ENCODE results near the gene GOSR1. TPM values are rescaled to one million over a fixed set of nuclear protein-coding genes. Genes with fewer than 3 reads are reported as not detected.
"Not testable (repeated sequence)": the region's sequence is repeated elsewhere in the genome, so short reads cannot be mapped to it uniquely, and the experiment has no call there.

Gene GOSR1
- total RNA-seq, 1 donor from 2014 or later, result 19.0 TPM

DNA sequence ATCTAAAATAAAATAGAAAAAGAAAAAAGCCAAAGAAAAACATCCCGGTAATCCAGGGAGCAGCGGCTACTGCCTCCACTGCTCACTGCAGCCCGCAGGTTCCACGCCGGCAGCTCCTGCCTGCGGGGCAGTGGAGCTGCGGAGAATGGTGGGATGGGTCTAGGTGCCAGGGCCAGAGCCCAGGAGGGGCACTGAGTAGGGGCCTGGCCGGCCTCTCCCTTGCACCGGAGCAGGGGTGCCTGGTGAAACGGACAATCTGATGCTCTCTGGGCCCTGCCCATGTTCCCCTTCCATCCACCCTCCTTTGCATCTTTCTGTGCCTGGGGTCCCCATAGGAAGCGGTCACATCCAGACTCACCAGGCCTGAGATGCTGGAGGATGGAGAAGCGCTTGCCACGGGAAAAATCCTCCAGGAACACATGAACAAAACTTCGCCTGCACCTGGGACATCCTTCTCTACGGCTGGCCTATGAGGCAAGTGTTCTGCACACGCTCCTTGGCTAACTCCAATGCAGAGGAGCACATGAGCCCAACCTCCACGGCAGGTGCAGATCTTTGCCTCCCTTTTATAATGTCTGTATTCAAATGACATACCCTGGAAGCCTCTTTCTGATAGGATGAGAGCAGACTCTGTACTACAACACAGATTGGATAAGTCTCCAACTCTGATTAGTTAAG is 98.6 kb downstream of the GOSR1 start:
- not testable (repeated sequence) for DNase-seq (ENCODE audit: low spot score)

DNA sequence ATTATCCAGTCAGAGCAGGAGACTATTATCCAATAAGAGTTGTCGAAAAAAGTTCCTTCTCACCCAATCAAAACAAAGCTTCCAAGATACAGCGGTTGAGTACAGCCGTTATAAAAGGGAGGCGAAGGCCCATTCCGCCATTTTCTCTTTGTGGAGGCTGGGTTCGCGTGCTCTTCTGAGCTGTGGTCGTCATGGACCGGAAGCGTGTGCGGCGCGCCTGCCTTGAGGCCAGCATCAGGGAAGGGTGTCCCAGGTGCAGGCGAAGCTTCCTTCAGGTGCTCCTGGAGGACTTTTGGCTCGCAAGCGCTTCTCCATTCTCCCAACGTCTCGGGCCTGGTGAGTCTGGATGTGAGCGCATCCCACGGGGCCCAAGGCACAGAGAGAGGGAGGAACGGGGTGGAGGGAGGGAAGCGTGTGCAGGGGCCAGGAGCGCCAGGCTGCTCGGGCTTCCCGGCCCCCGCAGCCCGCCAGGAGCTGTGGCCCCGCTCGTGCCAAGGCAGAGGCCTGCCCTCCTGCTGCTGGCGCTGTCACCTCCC is 99.2 kb downstream of the GOSR1 start:
- no peak for DNase-seq (ENCODE audit: low spot score)

Other genes with a start within 250 kb of the GOSR1 start
- gene SLC6A4, start 241.7 kb upstream of the GOSR1 start, total RNA-seq (ENCODE audit: insufficient read depth, low replicate concordance), result 1.2 TPM
- gene BLMH, start 185.5 kb upstream of the GOSR1 start, total RNA-seq (ENCODE audit: insufficient read depth, low replicate concordance), result 56.6 TPM
- not detected for gene TMIGD1, start 143.4 kb upstream of the GOSR1 start, total RNA-seq (ENCODE audit: insufficient read depth, low replicate concordance)
- 121 TPM for gene CPD, start 98.5 kb upstream of the GOSR1 start, total RNA-seq (ENCODE audit: insufficient read depth, low replicate concordance)